ENCODE data around the gene TMEM256.

The TMEM256 gene

GRCh38 chr17:7416323-7416722 lies 12.4 kb upstream of the TMEM256 start:
- TF ChIP-seq CTCF (IDR thresholded peaks at IDR 0.05; ENCODE audit: low read depth, low read length), result peak; percentile 1
- H3K4me3 ChIP-seq (ENCODE audit: low read depth, low read length), result no peak overlapping the region
- in situ Hi-C loops (cut with HindIII; ENCODE audit: low sequenced_read_pairs), result no loop called here
- no peak for DNase-seq (ENCODE audit: low read depth, low spot score)

GRCh38 chr17:7415784-7416183 lies 11.9 kb upstream of the TMEM256 start:
- H3K4me3 ChIP-seq (ENCODE audit: low read depth, low read length), result no peak overlapping the region
- no peak for TF ChIP-seq CTCF (IDR thresholded peaks at IDR 0.05; ENCODE audit: low read depth, low read length)
- in situ Hi-C loops (cut with HindIII; ENCODE audit: low sequenced_read_pairs), result no loop called here
- no peak for DNase-seq (ENCODE audit: low read depth, low spot score)

GRCh38 chr17:7414837-7415236 lies 10.9 kb upstream of the TMEM256 start:
- no peak for DNase-seq (ENCODE audit: low read depth, low spot score)
- no peak for TF ChIP-seq CTCF (IDR thresholded peaks at IDR 0.05; ENCODE audit: low read depth, low read length)
- in situ Hi-C loops (cut with HindIII; ENCODE audit: low sequenced_read_pairs), result no loop called here
- no peak overlapping the region for H3K4me3 ChIP-seq (ENCODE audit: low read depth, low read length)

- in situ Hi-C loops (cut with HindIII; ENCODE audit: low sequenced_read_pairs), result no loop called here
- no peak for TF ChIP-seq CTCF (IDR thresholded peaks at IDR 0.05; ENCODE audit: low read depth, low read length)
- peak; percentile 11 for DNase-seq (ENCODE audit: low read depth, low spot score)
- no peak overlapping the region for H3K4me3 ChIP-seq (ENCODE audit: low read depth, low read length)
Measured at GRCh38 chr17:7413346-7413985, 9.6 kb upstream of the TMEM256 start.

GRCh38 chr17:7411427-7411750 lies 7.5 kb upstream of the TMEM256 start:
- TF ChIP-seq CTCF (IDR thresholded peaks at IDR 0.05; ENCODE audit: low read depth, low read length), result no peak
- in situ Hi-C loops (cut with HindIII; ENCODE audit: low sequenced_read_pairs), result no loop called here
- no peak for DNase-seq (ENCODE audit: low read depth, low spot score)
- H3K4me3 ChIP-seq (ENCODE audit: low read depth, low read length), result no peak overlapping the region

- in situ Hi-C loops (cut with HindIII; ENCODE audit: low sequenced_read_pairs), result no loop called here
- DNase-seq (ENCODE audit: low read depth, low spot score), result no peak
- no peak overlapping the region for H3K4me3 ChIP-seq (ENCODE audit: low read depth, low read length)
- no peak for TF ChIP-seq CTCF (IDR thresholded peaks at IDR 0.05; ENCODE audit: low read depth, low read length)
Measured at GRCh38 chr17:7410634-7411426, 6.9 kb upstream of the TMEM256 start.

All from astrocyte of the spinal cord (primary cell).